Caco-2 (cell line): Measurements from ENCODE around the gene ANKRD66. TPM values are rescaled to one million over a fixed set of nuclear protein-coding genes. Genes with fewer than 3 reads are reported as not detected.

ENCODE experiments used
- BruUV-seq: library from RNA; stranded (reverse); fragments of 400-500 nt; replicated peaks from 2 replicates; lab custom pipeline; 2021; lab: Mats Ljungman, UMichigan
- CTCF ChIA-PET: fragments of 300-600 bp; sonication (Branson Sonifier 250); formaldehyde crosslinking; loops from one replicate; lab custom pipeline; 2022; ENCODE audit warnings: antibody characterized with exemption; lab: Charles Lee
- POLR2A ChIA-PET: fragments of 300-600 bp; sonication (Branson Sonifier 250); formaldehyde crosslinking; loops from one replicate; lab custom pipeline; 2022; ENCODE audit warnings: antibody characterized with exemption; lab: Charles Lee
- DNase-seq, 2 experiments: peaks; one replicate each; pipeline versions ENCODE4 v3.0.0 to v3.0.0-alpha.2; 2020 to 2022
- H3K27me3 ChIP-seq: replicated peaks from 2 replicates; pipeline ENCODE4 v1.6.0; 2011; ENCODE audit warnings: low read length; ENCODE audit not compliant: control insufficient read depth, insufficient read depth
- H3K36me3 ChIP-seq: 2 replicates; pipeline ENCODE4 v1.5.1; 2011; ENCODE audit warnings: low read length; ENCODE audit not compliant: control insufficient read depth, insufficient read depth
- H3K4me1 ChIP-seq: fragments of 250-450 bp; sonication (Bioruptor Pico); 2 replicates; pipeline ENCODE4 v1.5.1; 2020; ENCODE audit warnings: mild to moderate bottlenecking
- H3K4me3 ChIP-seq: 2 replicates; pipeline ENCODE4 v1.5.1; 2011; ENCODE audit warnings: low read depth, mild to moderate bottlenecking, control low read depth, low read length
- H3K9me3 ChIP-seq: fragments of 250-450 bp; sonication (Bioruptor Pico); 2 replicates; pipeline ENCODE4 v1.5.1; 2020; ENCODE audit warnings: mild to moderate bottlenecking, moderate library complexity
- H3K27ac Mint-ChIP-seq: one replicate; pipeline ENCODE4 v1.8.0; 2022; ENCODE audit warnings: mixed read lengths; ENCODE audit not compliant: unreplicated experiment
- H3K27me3 Mint-ChIP-seq: one replicate; pipeline ENCODE4 v1.8.0; 2022; ENCODE audit warnings: mixed read lengths; ENCODE audit not compliant: insufficient read depth, unreplicated experiment
- H3K36me3 Mint-ChIP-seq: one replicate; pipeline ENCODE4 v1.8.0; 2022; ENCODE audit warnings: mild to moderate bottlenecking, mixed read lengths; ENCODE audit not compliant: insufficient read depth, unreplicated experiment
- H3K4me1 Mint-ChIP-seq: one replicate; pipeline ENCODE4 v1.8.0; 2022; ENCODE audit warnings: low read depth, mixed read lengths; ENCODE audit not compliant: unreplicated experiment
- H3K4me3 Mint-ChIP-seq: one replicate; pipeline ENCODE4 v1.8.0; 2022; ENCODE audit warnings: mild to moderate bottlenecking, moderate library complexity, mixed read lengths; ENCODE audit not compliant: unreplicated experiment
- H3K9me3 Mint-ChIP-seq: one replicate; pipeline ENCODE4 v1.8.0; 2022; ENCODE audit warnings: mixed read lengths; ENCODE audit not compliant: unreplicated experiment
- intact Hi-C: fragments of 100-400 bp; cut with micrococcal nuclease; formaldehyde crosslinking; loops from one replicate; pipeline ENCODE4 v1.10.0; 2022; ENCODE audit not compliant: unreplicated experiment
- total RNA-seq: library from RNA; stranded (reverse); gene quantifications from 2 replicates; pipeline ENCODE4 v1.2.3, GENCODE V29; 2022
- TF ChIP-seq, protein P1 (sequence below), 2 experiments: fragments of 200-600 bp in 1 of 2; IDR thresholded peaks; 1 replicate in 1 of 2; 2 replicates in 1 of 2; pipeline versions ENCODE4 v1.5.1 to v1.8.0; 2011 to 2022; ENCODE audit warnings: antibody characterized with exemption in 1 of 2, control low read depth in 1 of 2, inconsistent platforms in 1 of 2, low read depth in 1 of 2, low read length in 1 of 2, mild to moderate bottlenecking in 1 of 2, moderate library complexity in 1 of 2; ENCODE audit not compliant: insufficient read depth in 1 of 2, severe bottlenecking in 1 of 2, unreplicated experiment in 1 of 2

ANKRD66 gene
- total RNA-seq, 1 experiment from 2014 or later, result not detected

DNA sequence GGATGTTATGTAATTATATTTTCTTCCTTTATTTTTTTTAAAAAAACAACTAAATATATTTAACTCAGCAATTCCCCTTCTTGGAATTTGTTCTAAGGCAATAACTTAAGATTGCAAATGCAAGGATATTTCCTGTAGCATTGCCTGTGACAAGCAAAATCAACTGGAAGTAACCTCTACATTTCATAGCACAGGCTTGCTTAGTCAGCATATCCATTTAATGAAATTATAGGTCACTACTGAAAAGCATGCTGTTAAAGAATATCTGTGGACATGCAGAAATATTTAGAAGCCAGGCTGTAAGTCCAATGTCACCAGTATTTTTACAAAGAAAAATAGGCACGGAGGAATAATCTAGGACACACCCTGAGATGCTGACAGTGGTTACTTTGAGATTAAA, 37.8 kb downstream of the ANKRD66 start:
- Mint-ChIP-seq H3K27ac (no peak overlapping the region), H3K36me3 (no peaks in the 10 kb centered on the region), H3K9me3 (no peaks in the 10 kb centered on the region), H3K4me1 (peaks cover 15% of the 10 kb centered on the region), H3K27me3 (no peaks in the 10 kb centered on the region), H3K4me3 (no peak overlapping the region)
- Histone ChIP-seq H3K36me3 (no peaks in the 10 kb centered on the region), H3K4me1 (peaks cover 6% of the 10 kb centered on the region), H3K27me3 (no peaks in the 10 kb centered on the region), H3K4me3 (no peak overlapping the region), H3K9me3 (no peaks in the 10 kb centered on the region)
- DNase-seq, result no peak
- ChIA-PET POLR2A (no interaction called here), CTCF (no interaction called here)
- intact Hi-C loops, result loop anchor here (5.0 kb wide), 1 partner anchor 132 kb away; the partner anchor contains the start of genes CYP39A1 and SLC25A27
- TF ChIP-seq, protein P1, sequence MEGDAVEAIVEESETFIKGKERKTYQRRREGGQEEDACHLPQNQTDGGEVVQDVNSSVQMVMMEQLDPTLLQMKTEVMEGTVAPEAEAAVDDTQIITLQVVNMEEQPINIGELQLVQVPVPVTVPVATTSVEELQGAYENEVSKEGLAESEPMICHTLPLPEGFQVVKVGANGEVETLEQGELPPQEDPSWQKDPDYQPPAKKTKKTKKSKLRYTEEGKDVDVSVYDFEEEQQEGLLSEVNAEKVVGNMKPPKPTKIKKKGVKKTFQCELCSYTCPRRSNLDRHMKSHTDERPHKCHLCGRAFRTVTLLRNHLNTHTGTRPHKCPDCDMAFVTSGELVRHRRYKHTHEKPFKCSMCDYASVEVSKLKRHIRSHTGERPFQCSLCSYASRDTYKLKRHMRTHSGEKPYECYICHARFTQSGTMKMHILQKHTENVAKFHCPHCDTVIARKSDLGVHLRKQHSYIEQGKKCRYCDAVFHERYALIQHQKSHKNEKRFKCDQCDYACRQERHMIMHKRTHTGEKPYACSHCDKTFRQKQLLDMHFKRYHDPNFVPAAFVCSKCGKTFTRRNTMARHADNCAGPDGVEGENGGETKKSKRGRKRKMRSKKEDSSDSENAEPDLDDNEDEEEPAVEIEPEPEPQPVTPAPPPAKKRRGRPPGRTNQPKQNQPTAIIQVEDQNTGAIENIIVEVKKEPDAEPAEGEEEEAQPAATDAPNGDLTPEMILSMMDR (IDR thresholded peaks at IDR 0.05; ENCODE audit: insufficient read depth in 1 of 2, low read depth in 1 of 2, low read length in 1 of 2, severe bottlenecking in 1 of 2, unreplicated experiment in 1 of 2), result no peak
- BruUV-seq, result no TSS peak

DNA sequence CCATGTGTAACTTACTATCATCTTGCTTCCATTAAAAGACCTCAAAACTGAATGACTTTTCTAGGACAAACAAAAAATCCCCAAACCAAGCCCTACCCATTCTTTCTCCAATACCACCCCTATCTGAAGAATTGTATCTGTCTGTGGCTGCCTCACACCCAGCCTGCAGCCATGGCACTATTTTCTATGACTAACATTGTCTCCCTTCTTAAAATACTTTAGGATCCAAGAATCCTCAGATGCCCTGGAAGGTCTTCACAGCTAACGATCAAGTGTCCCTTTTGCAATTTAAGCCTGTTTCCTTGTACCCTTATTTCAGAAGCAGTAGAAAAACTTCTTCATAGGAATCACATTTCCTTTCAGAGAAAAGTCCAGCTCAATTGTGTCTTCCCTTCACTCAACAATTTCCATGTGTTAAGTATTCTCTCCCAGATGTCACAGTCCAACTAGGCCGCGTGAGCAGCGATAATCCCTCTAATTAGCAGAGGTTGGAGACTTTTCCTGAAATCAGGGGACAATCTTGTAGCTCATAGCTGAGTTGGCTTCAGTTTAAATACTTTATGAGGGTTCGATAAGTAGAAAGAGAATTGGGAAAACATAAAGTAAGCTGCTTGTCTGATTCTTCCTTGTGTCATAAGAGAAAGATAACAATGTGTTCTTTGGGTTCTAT, 41.3 kb downstream of the ANKRD66 start:
- ChIA-PET POLR2A (no interaction called here), CTCF (no interaction called here)
- peaks cover 38% of the 10 kb centered on the region for H3K4me1 Mint-ChIP-seq
- H3K9me3 ChIP-seq, result no peaks in the 10 kb centered on the region
- TF ChIP-seq, protein P1 (IDR thresholded peaks at IDR 0.05; ENCODE audit: insufficient read depth in 1 of 2, low read depth in 1 of 2, low read length in 1 of 2, severe bottlenecking in 1 of 2, unreplicated experiment in 1 of 2), result no peak
- no peak for DNase-seq
- H3K4me3 ChIP-seq, result no peak overlapping the region
- H3K4me1 ChIP-seq, result peaks cover 36% of the 10 kb centered on the region
- no peaks in the 10 kb centered on the region for H3K36me3 Mint-ChIP-seq
- H3K9me3 Mint-ChIP-seq, result no peaks in the 10 kb centered on the region
- no peaks in the 10 kb centered on the region for H3K27me3 Mint-ChIP-seq
- H3K27ac Mint-ChIP-seq, result peak overlapping the region; percentile 25
- no peak overlapping the region for H3K4me3 Mint-ChIP-seq
- no peaks in the 10 kb centered on the region for H3K27me3 ChIP-seq
- no TSS peak for BruUV-seq
- intact Hi-C loops, result no loop called here
- H3K36me3 ChIP-seq, result no peaks in the 10 kb centered on the region

DNA sequence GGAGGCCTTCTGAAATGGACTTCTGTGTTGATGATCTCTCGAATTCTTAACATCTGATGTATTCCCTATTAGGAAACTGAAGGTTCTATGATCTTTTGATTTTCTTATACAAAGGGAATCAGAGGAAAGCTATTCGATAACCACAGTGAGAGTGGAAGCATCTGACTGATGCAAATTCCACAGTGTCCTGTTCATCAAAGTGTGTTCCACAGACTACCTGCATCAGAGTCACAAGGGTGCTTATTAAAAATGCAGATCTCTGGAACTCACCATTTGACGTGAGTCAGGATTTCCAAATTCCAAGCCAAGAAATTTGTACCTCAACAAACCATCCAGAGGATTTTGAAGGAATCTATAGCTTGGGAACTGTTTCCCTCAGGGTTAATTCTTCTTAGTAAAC, 42.1 kb downstream of the ANKRD66 start:
- DNase-seq, result no peak
- Histone ChIP-seq H3K27me3 (no peaks in the 10 kb centered on the region), H3K36me3 (no peaks in the 10 kb centered on the region), H3K4me1 (peaks cover 43% of the 10 kb centered on the region), H3K9me3 (no peaks in the 10 kb centered on the region), H3K4me3 (no peak overlapping the region)
- no peaks in the 10 kb centered on the region for H3K36me3 Mint-ChIP-seq
- BruUV-seq, result no TSS peak
- ChIA-PET CTCF (no interaction called here), POLR2A (no interaction called here)
- TF ChIP-seq, protein P1 (IDR thresholded peaks at IDR 0.05; ENCODE audit: insufficient read depth in 1 of 2, low read depth in 1 of 2, low read length in 1 of 2, severe bottlenecking in 1 of 2, unreplicated experiment in 1 of 2), result no peak
- H3K9me3 Mint-ChIP-seq, result no peaks in the 10 kb centered on the region
- H3K4me3 Mint-ChIP-seq, result no peak overlapping the region
- peaks cover 46% of the 10 kb centered on the region for H3K4me1 Mint-ChIP-seq
- no peaks in the 10 kb centered on the region for H3K27me3 Mint-ChIP-seq
- no peak overlapping the region for H3K27ac Mint-ChIP-seq
- intact Hi-C loops, result no loop called here
